GM19395 (cell line): Measurements from ENCODE around the gene UBR4.

Experiments
- ATAC-seq: cut with Tn5 transposase; IDR thresholded peaks from one replicate; pipeline ENCODE4 v1.9.1; 2021; ENCODE audit warnings: mild to moderate bottlenecking, moderate library complexity; ENCODE audit not compliant: unreplicated experiment

Gene UBR4

GRCh38 chr1:19096990-19097389 is 113.1 kb downstream of the UBR4 start:
- ATAC-seq: no peak

- ATAC-seq: no peak
Observed at GRCh38 chr1:19096036-19096833, 113.8 kb downstream of the UBR4 start.

GRCh38 chr1:19091196-19091953 is 118.7 kb downstream of the UBR4 start:
- ATAC-seq: no peak

- no peak for ATAC-seq
Observed at GRCh38 chr1:19089524-19089923, 120.5 kb downstream of the UBR4 start.

- ATAC-seq: no peak
Observed at GRCh38 chr1:19088717-19089442, 121.2 kb downstream of the UBR4 start.

- no peak for ATAC-seq
Observed at GRCh38 chr1:19087737-19088594, 122.1 kb downstream of the UBR4 start.

GRCh38 chr1:19087017-19087736 is 122.9 kb downstream of the UBR4 start:
- no peak for ATAC-seq

- ATAC-seq: no peak
Observed at GRCh38 chr1:19086176-19086875, 123.7 kb downstream of the UBR4 start.

GRCh38 chr1:19084206-19084738 is 125.8 kb downstream of the UBR4 start:
- ATAC-seq: no peak

GRCh38 chr1:19083081-19083480 is 127.0 kb downstream of the UBR4 start:
- no peak for ATAC-seq

- no peak for ATAC-seq
Observed at GRCh38 chr1:19081218-19081893, 128.7 kb downstream of the UBR4 start.

- no peak for ATAC-seq
Observed at GRCh38 chr1:19080721-19081120, 129.3 kb downstream of the UBR4 start.

- no peak for ATAC-seq
Observed at GRCh38 chr1:19079541-19080472, 130.3 kb downstream of the UBR4 start.

GRCh38 chr1:19078536-19078935 is 131.5 kb downstream of the UBR4 start:
- ATAC-seq: no peak

- ATAC-seq: no peak
Observed at GRCh38 chr1:19076841-19077616, 133.0 kb downstream of the UBR4 start.

- ATAC-seq: no peak
Observed at GRCh38 chr1:19074902-19075721, 135.0 kb downstream of the UBR4 start.
